Measurements from ENCODE around the gene KCNK1.
"Not testable (repeated sequence)": the region's sequence is repeated elsewhere in the genome, so short reads cannot be mapped to it uniquely, and the experiment has no call there.

The KCNK1 gene

DNA sequence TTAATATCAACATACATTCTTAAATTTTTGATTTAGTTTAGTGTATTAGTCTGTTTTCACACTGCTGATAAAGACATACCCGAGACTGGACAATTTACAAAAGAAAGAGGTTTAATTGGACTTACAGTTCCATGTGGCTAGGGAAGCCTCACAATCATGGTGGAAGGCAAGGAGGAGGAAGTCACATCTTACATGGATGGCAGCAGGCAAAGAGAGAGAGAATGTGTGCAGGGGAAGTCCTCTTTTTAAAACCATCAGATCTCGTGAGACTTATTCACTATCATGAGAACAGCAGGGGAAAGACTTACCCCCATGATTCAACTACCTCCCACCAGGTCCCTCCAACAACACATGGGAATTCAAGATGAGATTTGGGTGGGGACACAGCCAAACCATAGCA lies 56.5 kb downstream of the KCNK1 start:
- not testable (repeated sequence) for DNase-seq

DNA sequence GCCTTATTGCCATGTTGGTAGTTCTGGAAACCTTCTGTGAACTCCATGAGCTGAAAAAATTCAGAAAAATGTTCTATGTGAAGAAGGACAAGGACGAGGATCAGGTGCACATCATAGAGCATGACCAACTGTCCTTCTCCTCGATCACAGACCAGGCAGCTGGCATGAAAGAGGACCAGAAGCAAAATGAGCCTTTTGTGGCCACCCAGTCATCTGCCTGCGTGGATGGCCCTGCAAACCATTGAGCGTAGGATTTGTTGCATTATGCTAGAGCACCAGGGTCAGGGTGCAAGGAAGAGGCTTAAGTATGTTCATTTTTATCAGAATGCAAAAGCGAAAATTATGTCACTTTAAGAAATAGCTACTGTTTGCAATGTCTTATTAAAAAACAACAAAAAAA lies 57.4 kb downstream of the KCNK1 start:
- no peak for DNase-seq

DNA sequence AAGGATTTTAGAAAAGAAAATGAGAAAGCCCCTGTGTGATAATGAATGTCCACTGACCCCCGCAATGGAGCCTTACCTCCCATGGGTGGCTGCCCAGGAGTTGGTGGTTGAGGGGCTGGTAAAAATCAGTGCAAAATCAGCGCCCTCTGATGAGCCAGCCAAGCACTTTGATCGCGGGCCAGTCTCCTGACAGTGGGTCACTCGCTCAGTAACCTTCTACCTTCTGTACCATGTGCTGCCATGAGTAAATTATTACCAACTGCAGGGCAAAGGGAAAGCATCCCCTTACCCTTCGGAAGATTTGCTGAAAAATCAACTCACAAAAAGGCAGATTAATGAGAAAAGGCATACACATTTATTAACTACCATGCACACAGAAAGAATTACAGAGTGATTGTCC lies 58.8 kb downstream of the KCNK1 start:
- no peak for DNase-seq

DNA sequence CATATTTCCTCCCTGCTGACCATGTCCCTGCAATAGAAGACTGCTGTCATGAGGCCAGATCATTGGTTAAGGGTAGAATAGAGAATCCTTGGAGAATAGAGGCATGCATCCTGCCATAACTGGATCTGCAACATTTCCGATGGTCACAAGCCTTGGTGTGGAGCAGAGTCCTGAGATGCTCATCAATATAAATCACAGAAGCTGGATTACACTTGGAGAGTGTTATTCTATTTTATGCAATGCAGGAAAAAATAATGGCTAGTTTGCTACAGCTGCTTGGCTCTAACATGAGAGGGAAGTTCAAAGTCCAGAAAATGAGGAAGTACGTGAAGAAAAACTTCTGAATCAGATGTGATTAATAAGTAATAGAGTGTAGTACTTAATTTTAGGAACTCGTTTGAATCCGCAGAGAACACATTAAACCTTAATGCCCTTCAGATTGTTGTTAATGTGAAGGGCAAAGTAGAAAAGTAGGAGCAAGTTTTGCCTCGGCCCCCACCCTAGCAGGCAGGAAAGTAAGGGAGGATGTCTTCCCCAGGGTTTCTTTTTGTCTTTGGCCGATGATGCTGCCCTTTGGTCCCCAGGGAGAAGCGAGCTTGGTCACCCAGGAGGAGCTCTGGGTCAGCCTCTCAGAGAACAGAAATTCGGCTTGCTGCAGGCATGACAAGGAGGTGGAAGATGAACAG lies 59.5 kb downstream of the KCNK1 start:
- no peak for DNase-seq

GRCh38 chr1:233673947-233674431 lies 60.1 kb downstream of the KCNK1 start:
- DNase-seq: no peak

DNA sequence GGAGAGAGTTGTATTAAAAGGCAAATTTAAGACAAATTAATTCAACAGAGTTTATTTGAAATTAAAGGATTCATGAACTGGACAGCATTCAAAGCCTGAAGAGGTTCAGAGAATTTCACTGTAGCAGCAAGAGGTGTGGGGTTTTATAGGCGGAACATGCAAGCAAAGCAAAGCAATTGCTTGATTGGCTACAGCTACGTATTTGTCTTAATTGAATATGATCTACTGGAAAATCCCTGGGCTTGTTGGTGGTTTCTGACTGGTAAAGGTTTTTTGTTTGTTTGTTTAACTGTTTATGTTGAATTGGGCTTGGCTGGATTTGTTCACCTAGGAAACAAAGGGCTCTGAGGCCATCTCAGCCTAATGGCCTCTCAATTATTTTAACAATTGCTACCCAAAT lies 61.5 kb downstream of the KCNK1 start:
- DNase-seq: no peak

DNA sequence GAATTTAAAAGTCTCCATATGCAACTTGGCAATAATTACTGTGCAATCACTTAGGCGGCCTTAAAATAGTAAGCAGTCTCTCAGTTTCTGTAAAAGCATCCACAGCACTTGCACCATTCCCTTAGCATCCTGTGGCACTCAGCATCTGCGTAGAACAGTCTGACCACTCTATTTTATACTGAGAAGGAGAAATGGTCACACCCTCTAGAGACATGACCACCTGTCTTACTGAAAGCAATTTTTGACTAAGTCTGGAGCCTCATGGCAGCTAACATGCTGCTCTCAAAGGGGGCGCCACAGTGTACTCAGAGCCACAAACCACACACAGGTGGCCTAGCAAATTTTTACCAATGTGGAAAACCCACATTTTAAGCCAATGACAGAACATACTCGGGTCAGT lies 62.0 kb downstream of the KCNK1 start:
- no peak for DNase-seq

GRCh38 chr1:233677690-233678354 lies 63.9 kb downstream of the KCNK1 start:
- DNase-seq: no peak

- DNase-seq: no peak
Observed at GRCh38 chr1:233679030-233679429, 65.1 kb downstream of the KCNK1 start.

DNA sequence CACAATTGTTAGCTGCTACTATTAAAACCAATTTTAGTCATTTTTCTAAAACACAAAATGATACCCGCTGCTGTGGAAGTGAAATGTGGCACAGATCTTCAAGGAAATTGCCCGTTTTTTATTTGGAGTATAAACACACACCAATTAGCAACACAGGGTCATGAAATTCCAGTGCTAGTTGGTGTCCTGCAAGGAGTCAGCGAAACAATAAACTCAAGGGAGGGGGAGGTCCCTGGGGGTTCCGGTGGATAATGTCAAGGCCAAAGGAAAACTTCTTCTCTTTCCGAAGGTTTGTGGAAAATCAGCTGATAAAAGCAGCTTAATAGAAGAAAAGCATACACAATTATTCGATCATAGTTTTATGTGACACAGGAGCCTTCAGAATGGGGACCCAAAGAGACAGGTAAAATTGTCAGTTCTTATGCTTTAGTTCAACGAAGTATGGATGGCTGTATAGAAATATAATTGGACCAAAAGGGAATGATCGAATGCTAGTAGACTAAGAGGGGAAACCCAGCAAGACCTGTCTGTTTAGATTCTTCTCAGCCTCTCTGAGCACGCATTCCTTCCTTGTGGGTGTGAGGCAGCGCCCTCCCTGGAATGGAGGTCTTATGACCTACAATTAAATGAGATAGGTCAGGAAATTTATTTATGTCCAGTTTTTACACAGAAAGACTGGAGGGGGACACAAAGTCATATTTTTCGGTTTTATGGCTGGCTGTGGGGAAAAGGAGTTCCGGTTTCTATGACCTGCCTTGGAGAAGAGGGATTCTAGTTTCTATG lies 65.9 kb downstream of the KCNK1 start:
- no peak for DNase-seq

DNA sequence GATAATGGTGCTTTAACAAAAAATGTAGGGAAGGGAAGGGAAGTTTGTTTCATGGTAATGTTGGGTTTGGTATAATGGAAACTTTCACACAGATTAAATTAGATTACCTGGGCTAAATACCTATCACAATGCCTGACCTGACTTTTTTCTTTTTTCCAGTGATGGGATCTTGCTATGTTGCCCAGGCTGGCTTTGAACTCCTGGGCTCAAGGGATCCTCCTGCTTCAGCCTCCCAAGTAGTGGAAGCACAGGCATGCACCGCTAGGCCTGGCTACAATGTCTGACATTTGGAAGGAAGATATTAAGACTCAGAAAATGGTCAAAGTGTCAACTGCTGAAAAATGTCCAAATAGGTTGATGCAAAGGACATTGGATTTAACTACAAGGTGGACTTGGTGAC lies 67.4 kb downstream of the KCNK1 start:
- no peak for DNase-seq

GRCh38 chr1:233686653-233687052 lies 72.7 kb downstream of the KCNK1 start:
- DNase-seq: not testable (repeated sequence)

- DNase-seq: no peak
Observed at GRCh38 chr1:233689017-233689747, 75.3 kb downstream of the KCNK1 start.

DNA sequence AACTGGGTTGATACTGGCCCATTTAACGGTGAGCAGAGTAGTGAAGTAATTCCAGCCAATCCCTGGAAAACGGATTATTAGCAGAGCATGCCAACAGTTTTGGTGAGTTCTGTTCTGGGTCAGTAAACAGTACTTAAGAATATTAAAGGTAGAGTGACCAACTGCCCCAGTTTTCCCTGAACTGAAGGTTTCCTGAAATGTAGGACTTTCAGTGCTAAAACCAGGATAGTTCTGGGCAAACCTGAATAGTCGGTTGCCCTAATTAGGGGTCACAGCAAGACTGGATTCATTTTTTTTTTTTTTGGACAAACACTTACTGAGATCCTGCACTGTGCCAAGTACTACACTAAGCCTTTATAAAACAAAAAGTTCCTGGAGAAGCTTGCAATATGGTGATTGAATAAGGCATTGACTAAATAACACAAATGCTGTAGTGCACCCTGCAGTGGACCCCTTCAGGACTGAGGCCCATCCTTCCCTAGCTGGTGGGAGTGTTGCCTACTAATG lies 75.9 kb downstream of the KCNK1 start:
- no peak for DNase-seq

GRCh38 chr1:233695901-233696300 lies 82.0 kb downstream of the KCNK1 start:
- DNase-seq: no peak

DNA sequence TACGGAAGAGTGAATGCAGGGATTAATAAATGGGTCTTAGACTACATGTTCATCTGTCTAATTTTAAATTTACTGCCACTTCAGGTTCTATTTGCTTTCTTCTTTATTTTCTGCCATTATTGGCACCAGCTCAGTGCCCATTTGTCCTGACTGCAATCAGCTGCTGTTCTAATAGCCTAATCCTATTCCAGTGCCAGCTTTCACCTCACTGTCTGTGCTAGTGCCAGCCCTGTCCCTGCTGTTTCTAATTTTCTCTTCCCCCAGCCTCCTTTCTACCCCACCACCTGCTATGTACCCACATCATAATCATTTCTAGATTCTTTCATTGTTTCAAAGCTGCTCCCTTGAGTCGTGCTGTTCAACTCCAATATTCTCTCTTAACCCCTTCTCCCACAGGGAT lies 86.4 kb downstream of the KCNK1 start:
- DNase-seq: no peak

DNA sequence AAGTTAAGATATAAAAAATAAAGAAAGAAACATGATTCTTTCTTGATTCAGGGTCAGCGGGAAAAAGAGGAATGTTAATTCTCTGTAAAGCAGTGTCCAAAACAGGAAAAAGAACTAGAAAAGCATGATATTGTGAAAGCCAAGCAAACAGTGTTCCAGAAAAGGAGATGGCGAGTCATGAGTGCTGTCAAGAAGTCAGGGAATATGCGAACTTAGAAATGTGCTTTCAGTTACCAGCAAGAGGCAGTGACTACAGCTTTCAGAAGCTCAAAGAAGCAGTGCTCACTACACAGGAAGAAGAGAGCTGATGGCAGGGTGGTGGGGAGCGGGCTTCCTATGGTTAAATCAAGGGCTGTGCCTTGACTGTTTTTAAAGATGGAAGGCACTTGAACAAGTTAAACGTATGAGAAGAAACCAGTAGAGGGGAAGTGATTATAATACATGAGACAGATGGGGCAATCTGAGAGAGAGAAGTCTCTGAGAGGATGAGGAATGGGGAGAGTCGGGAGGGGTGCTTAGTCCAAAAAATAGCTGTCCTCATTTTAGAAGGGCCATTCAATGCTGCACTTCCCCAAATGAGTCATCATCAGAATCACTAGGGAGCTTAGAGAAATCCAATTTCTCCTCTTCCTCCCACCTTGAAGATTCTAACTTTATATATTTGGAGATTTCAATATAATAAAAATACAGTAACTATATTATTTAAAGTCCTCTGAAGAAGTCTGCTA lies 90.4 kb downstream of the KCNK1 start:
- DNase-seq: no peak

- DNase-seq: no peak
Observed at GRCh38 chr1:233704898-233705723, 91.2 kb downstream of the KCNK1 start.

GRCh38 chr1:233707153-233707879 lies 93.4 kb downstream of the KCNK1 start:
- no peak for DNase-seq
